OCI-LY7 (cell line): ENCODE measurements around the gene MIDN. TPM values are rescaled to one million over a fixed set of nuclear protein-coding genes. Genes with fewer than 3 reads are reported as not detected.

ENCODE experiments used
- BruUV-seq: library from RNA; stranded (reverse); fragments of 400-500 nt; replicated peaks from 2 replicates; lab custom pipeline; 2021; lab: Mats Ljungman, UMichigan
- CTCF ChIA-PET: fragments of 300-600 bp; sonication (Branson Sonifier 250); formaldehyde crosslinking; loops from one replicate; lab custom pipeline; 2022; ENCODE audit warnings: antibody characterized with exemption; ENCODE audit not compliant: unreplicated experiment; lab: Charles Lee
- POLR2A ChIA-PET: fragments of 300-600 bp; sonication (Branson Sonifier 250); formaldehyde crosslinking; loops from one replicate; lab custom pipeline; 2022; ENCODE audit warnings: antibody characterized with exemption; lab: Charles Lee
- DNase-seq: peaks from one replicate; pipeline ENCODE4 v3.0.0-alpha.2; 2015; ENCODE audit warnings: low spot score
- H2AFZ ChIP-seq: fragments of 200-600 bp; sonication (generic), shearing (Covaris generic); 2 replicates; pipeline ENCODE4 v1.6.1; 2014; ENCODE audit warnings: mild to moderate bottlenecking, antibody characterized with exemption, low read length, moderate library complexity
- H3K27ac ChIP-seq: fragments of 200-600 bp; sonication (generic); 2 replicates; pipeline ENCODE4 v1.5.1; 2014; ENCODE audit warnings: mixed run types, low read depth, mild to moderate bottlenecking, moderate library complexity, low read length, inconsistent platforms; ENCODE audit not compliant: poor library complexity, severe bottlenecking
- H3K36me3 ChIP-seq: fragments of 200-600 bp; sonication (generic); 2 replicates; pipeline ENCODE4 v1.6.1; 2014; ENCODE audit warnings: mild to moderate bottlenecking, antibody characterized with exemption, low read length, moderate library complexity, mixed read lengths; ENCODE audit not compliant: insufficient read depth
- H3K4me1 ChIP-seq: fragments of 200-600 bp; sonication (generic); 2 replicates; pipeline ENCODE4 v1.5.1; 2014; ENCODE audit warnings: mild to moderate bottlenecking, low read length; ENCODE audit not compliant: insufficient read depth, poor library complexity, severe bottlenecking
- H3K4me2 ChIP-seq: fragments of 200-600 bp; sonication (generic); 2 replicates; pipeline ENCODE4 v1.6.1; 2014; ENCODE audit warnings: mild to moderate bottlenecking, low read length
- H3K4me3 ChIP-seq: fragments of 200-600 bp; sonication (generic); 2 replicates; pipeline ENCODE4 v1.5.1; 2014; ENCODE audit warnings: mild to moderate bottlenecking, low read depth, low read length; ENCODE audit not compliant: poor library complexity, severe bottlenecking
- H3K79me2 ChIP-seq: fragments of 200-600 bp; sonication (generic); 2 replicates; pipeline ENCODE4 v1.6.1; 2016; ENCODE audit warnings: low read depth, mild to moderate bottlenecking, low read length, moderate library complexity, mixed read lengths; ENCODE audit not compliant: insufficient read depth
- H3K9me2 ChIP-seq: fragments of 200-600 bp; sonication (generic); 2 replicates; pipeline ENCODE4 v1.6.1; 2016; ENCODE audit warnings: mild to moderate bottlenecking, low read length, mixed read lengths; ENCODE audit not compliant: insufficient read depth
- H3K9me3 ChIP-seq: fragments of 200-600 bp; sonication (generic); 2 replicates; pipeline ENCODE4 v1.6.1; 2014; ENCODE audit warnings: mild to moderate bottlenecking, mixed run types, low read length, mixed read lengths
- H4K20me1 ChIP-seq: fragments of 200-600 bp; sonication (generic); 2 replicates; pipeline ENCODE4 v1.6.1; 2014; ENCODE audit warnings: mild to moderate bottlenecking, antibody characterized with exemption, low read length, moderate library complexity, mixed read lengths; ENCODE audit not compliant: insufficient read depth
- EZH2phosphoT487 ChIP-seq: fragments of 200-600 bp; sonication (generic); IDR thresholded peaks from 2 replicates; pipeline ENCODE4 v1.6.1; 2018; ENCODE audit warnings: low read depth, borderline replicate concordance, mild to moderate bottlenecking, mixed run types, antibody characterized with exemption, low read length, moderate library complexity, mixed read lengths
- intact Hi-C: fragments of 100-400 bp; cut with micrococcal nuclease; formaldehyde crosslinking; loops from one replicate; pipeline ENCODE4 v1.10.0; 2022; ENCODE audit not compliant: unreplicated experiment
- total RNA-seq, 2 experiments: library from RNA; depleted of rRNA in 1 of 2; stranded (reverse); fragments of >200 nt in 1 of 2; shearing (Covaris generic) in 1 of 2; gene quantifications; 2 replicates each; pipeline ENCODE4 v1.2.3, GENCODE V29; 2014 to 2022
- TF ChIP-seq, protein P1 (sequence below): fragments of 200-600 bp; sonication (generic); conservative IDR thresholded peaks from 2 replicates; pipeline ENCODE4 v1.5.1; 2014; ENCODE audit warnings: mild to moderate bottlenecking, antibody characterized with exemption, low read length, moderate library complexity, mixed read lengths

The MIDN gene
- total RNA-seq, 2 experiments from 2014 or later: 20.3 to 70.9 TPM

DNA sequence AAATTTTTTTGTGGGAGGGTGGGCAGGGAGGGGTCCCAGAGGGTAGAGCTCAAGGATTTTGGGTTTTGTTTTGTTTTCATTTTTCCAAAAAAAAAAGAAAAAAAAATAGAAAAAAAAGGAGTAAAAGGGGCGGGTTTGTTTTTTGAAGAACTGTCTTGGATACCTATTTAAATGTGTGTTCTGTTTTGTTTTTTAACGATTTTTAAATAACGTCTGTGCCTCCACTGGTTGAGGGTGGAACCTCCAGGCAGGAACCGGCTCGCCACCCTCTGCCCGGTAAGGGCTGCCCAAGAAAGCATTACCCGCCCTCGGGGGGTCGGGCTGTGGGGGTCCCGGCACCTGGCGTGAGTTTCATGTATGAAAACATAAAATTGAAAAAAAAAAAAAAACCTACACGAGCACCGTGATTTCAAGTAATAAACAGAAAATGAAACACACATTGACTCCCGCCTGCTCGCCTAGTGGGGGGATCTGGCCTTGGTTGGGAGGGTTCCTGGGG, 10.4 kb downstream of the MIDN start:
- CTCF ChIA-PET: no interaction called here
- TF ChIP-seq, protein P1, sequence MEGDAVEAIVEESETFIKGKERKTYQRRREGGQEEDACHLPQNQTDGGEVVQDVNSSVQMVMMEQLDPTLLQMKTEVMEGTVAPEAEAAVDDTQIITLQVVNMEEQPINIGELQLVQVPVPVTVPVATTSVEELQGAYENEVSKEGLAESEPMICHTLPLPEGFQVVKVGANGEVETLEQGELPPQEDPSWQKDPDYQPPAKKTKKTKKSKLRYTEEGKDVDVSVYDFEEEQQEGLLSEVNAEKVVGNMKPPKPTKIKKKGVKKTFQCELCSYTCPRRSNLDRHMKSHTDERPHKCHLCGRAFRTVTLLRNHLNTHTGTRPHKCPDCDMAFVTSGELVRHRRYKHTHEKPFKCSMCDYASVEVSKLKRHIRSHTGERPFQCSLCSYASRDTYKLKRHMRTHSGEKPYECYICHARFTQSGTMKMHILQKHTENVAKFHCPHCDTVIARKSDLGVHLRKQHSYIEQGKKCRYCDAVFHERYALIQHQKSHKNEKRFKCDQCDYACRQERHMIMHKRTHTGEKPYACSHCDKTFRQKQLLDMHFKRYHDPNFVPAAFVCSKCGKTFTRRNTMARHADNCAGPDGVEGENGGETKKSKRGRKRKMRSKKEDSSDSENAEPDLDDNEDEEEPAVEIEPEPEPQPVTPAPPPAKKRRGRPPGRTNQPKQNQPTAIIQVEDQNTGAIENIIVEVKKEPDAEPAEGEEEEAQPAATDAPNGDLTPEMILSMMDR: 0 out of 2 replicates have a peak, but pooled peaks have one; percentile 13
- TF ChIP-seq EZH2phosphoT487: no peak
- DNase-seq: peak; percentile 46
- no TSS peak for BruUV-seq
- 0 out of 2 replicates have a peak, but pooled peaks cover 1% of the 10 kb centered on the region for H4K20me1 ChIP-seq
- intact Hi-C loops: no loop called here
- POLR2A ChIA-PET: interaction anchor here (1.0 kb wide), 1 partner anchor 10 kb away, joined by 4 read pairs; no protein-coding TSS in a partner anchor
- H3K9me3 ChIP-seq: no peaks in the 10 kb centered on the region
- H3K4me3 ChIP-seq: peak overlapping the region; percentile 78
- H3K9me2 ChIP-seq: no peaks in the 10 kb centered on the region
- peak overlapping the region; percentile 90 for H3K4me2 ChIP-seq
- no peak overlapping the region for H2AFZ ChIP-seq
- H3K27ac ChIP-seq: peak overlapping the region; percentile 87
- H3K36me3 ChIP-seq: peaks cover 45% of the 10 kb centered on the region
- H3K79me2 ChIP-seq: peaks cover 33% of the 10 kb centered on the region; the same call in 1 of the 2 replicates
- H3K4me1 ChIP-seq: peaks cover 54% of the 10 kb centered on the region

DNA sequence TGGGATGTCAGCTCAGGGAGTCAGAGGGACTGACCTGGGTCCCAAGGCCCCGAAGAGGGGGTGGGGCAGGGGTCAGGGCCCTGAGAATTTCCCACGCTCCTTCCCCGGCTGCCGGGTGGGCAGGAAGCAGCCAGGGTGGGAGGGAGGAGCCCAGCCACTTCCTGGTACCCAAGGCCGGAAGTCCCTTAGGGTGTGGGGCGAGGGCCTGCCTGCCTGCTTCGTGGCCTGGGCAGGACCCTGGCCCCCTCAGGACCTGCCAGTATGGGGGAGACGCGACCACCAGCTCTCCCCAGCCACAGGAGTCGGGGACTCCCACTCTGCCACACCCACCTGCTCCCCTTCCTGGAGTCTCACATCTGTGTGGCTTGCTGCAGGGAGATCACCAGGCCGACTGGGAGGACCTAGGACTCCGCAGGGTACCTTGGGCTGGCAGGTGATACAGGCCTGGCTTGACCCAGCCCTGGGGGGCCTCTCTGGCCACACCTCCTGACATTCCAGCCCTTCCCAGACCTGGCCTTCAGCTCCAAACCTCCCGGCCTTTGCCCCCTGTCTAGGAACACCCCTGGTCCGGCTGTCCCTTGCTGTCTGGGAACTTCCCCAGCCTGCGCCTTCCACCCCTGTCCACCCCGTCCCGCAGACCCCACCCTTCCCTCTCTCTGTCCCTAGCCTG, 11.0 kb downstream of the MIDN start:
- TF ChIP-seq, protein P1: no peak
- no peak for TF ChIP-seq EZH2phosphoT487
- peaks cover 59% of the 10 kb centered on the region for H3K4me1 ChIP-seq
- peak overlapping the region; percentile 90 for H3K4me2 ChIP-seq
- peak overlapping the region; percentile 87 for H3K27ac ChIP-seq
- BruUV-seq: no TSS peak
- no peaks in the 10 kb centered on the region for H4K20me1 ChIP-seq
- peaks cover 45% of the 10 kb centered on the region for H3K36me3 ChIP-seq
- H2AFZ ChIP-seq: no peak overlapping the region
- no peaks in the 10 kb centered on the region for H3K9me2 ChIP-seq
- no peaks in the 10 kb centered on the region for H3K9me3 ChIP-seq
- DNase-seq: peak; percentile 79
- H3K79me2 ChIP-seq: peaks cover 32% of the 10 kb centered on the region; the same call in 1 of the 2 replicates
- CTCF ChIA-PET: no interaction called here
- peak overlapping the region; percentile 78 for H3K4me3 ChIP-seq
- POLR2A ChIA-PET: interaction anchor here (1.0 kb wide), 1 partner anchor 9 kb away, joined by 4 read pairs; no protein-coding TSS in a partner anchor
- intact Hi-C loops: no loop called here
